Heart left ventricle (tissue), 16 donors: ENCODE data around the gene MAPK12. TPM values are rescaled to one million over a fixed set of nuclear protein-coding genes. Genes with fewer than 3 reads are reported as not detected.

Experiments used
- ATAC-seq, 4 donors: fragments of 200-7000 bp; cut with Tn5 transposase; one replicate each; pipeline ENCODE4 v1.9.1; 2020 to 2022; ENCODE audit warnings: moderate library complexity in 4 of 4, mild to moderate bottlenecking in 3 of 4, moderate number of reproducible peaks in 1 of 4
- DNase-seq, 5 donors: peaks; one replicate each; pipeline ENCODE4 v3.0.0-alpha.2; 2020
- H3K27ac ChIP-seq, 12 donors: fragments of 200-600 bp; sonication (generic) in 4 of 12; one replicate each; pipeline versions ENCODE4 v1.5.0 to v1.8.0; 2016 to 2022; ENCODE audit warnings: mild to moderate bottlenecking in 2 of 12
- H3K27me3 ChIP-seq, 9 donors: fragments of 200-600 bp; sonication (generic) in 2 of 9; one replicate each; pipeline versions ENCODE4 v1.5.1 to v1.8.0; 2016 to 2022; ENCODE audit warnings: mild to moderate bottlenecking in 3 of 9
- H3K36me3 ChIP-seq, 9 donors: fragments of 200-600 bp; sonication (generic) in 2 of 9; one replicate each; pipeline versions ENCODE4 v1.5.0 to v1.8.0; 2018 to 2022; ENCODE audit warnings: mild to moderate bottlenecking in 2 of 9
- H3K4me1 ChIP-seq, 12 donors: fragments of 200-600 bp; sonication (generic) in 4 of 12; one replicate each; pipeline versions ENCODE4 v1.5.0 to v1.8.0; 2016 to 2022; ENCODE audit warnings: mild to moderate bottlenecking in 3 of 12
- H3K4me3 ChIP-seq, 12 donors: fragments of 200-600 bp; sonication (generic) in 4 of 12; one replicate each; pipeline versions ENCODE4 v1.5.0 to v1.8.0; 2017 to 2022; ENCODE audit warnings: mild to moderate bottlenecking in 9 of 12, moderate library complexity in 4 of 12
- H3K9me3 ChIP-seq, 12 donors: fragments of 200-600 bp; sonication (generic) in 4 of 12; one replicate each; pipeline versions ENCODE4 v1.5.0 to v1.8.0; 2016 to 2022; ENCODE audit warnings: mild to moderate bottlenecking in 1 of 12
- CTCF ChIP-seq, 12 donors: fragments of 200-600 bp; sonication (generic) in 4 of 12; IDR thresholded peaks; one replicate each; pipeline versions ENCODE4 v1.5.0 to v1.8.0; 2018 to 2022; ENCODE audit warnings: antibody characterized with exemption in 12 of 12, mild to moderate bottlenecking in 5 of 12
- POLR2A ChIP-seq, 2 donors: fragments of 450-650 bp; IDR thresholded peaks; one replicate each; pipeline ENCODE4 v1.6.1; 2017; ENCODE audit warnings: antibody characterized with exemption in 2 of 2, mild to moderate bottlenecking in 2 of 2, moderate library complexity in 2 of 2
- WGBS, 4 donors: extraction: QIAGEN DNeasy Blood & Tissue Kit in 2 of 4; methylation state at CpG; one replicate each; pipeline versions ENCODE4 v1.1.5 to v1.1.7; 2013 to 2018; 5-methylcytosine and 5-hydroxymethylcytosine counted together
- intact Hi-C, 10 donors: fragments of 100-400 bp; cut with DNase I; formaldehyde crosslinking; loops; one replicate each; pipeline versions ENCODE4 v1.11.1 to v1.14.2; 2022
- polyA plus RNA-seq, 2 donors: library from polyadenylated mRNA; stranded (reverse); fragments of 200-250 nt; gene quantifications; one replicate each; pipeline ENCODE4 v1.2.3, GENCODE V29; 2013
- total RNA-seq, 9 donors: library from RNA; depleted of rRNA in 2 of 9; stranded (reverse); fragments of >200 nt in 2 of 9; fragmentation: NEBNext Ultra II Directional in 3 of 9; extraction: Animal tissue kit (Norgen Biotek cat#: 25700) in 3 of 9; gene quantifications; one replicate each; pipeline versions ENCODE4 v1.1.0 to v1.2.4, GENCODE V29; 2016 to 2023
- donor health status: ischemic (EF 13 %, LVEDD 7.1; RV severe dilation, severe dysfunction).
- donor health status: healthy with polysubstance abuse.
- donor health status: DM: no; HTN: yes; CAD: no.
- donor health status: DM: no; HTN: no; CAD: no.
- donor health status: ischemic (EF 25% LVEDD 6.9; RV normal size, moderate dysfunction).
- donor health status: ischemic (EF 25% LVEDD 5.7; RV mildly dilated, moderate dysfunction).
- donor health status: healthy.
- donor health status: DM: yes; HTN: yes; CAD: no.
- donor health status: ischemic (EF 35%, LVEDD 5.7; RV mildly dilated, moderate dysfunction).
- donor health status: nonischemic (EF 11% LVEDD 7.7; RV severe dilation, severe dysfunction).
- donor health status: DM: yes; HTN: yes; CAD: no.
- donor health status: PGD.
- donor health status: ischemic (EF 29% LVEDD 5.4; RV normal size, mild dysfunction).
- donor health status: nonischemic (EF 23%, LVEDD 6.1; RV moderate dilation, normal function).

Gene MAPK12
- total and polyA plus RNA-seq, 11 donors = 11.6 to 18.0 (median 15.5) TPM

- H3K9me3 ChIP-seq = no peaks in the 10 kb centered on the region
- peaks cover 6 to 98% (median 79%) of the 10 kb centered on the region in 12 donors for H3K4me1 ChIP-seq
- no peaks in the 10 kb centered on the region for H3K36me3 ChIP-seq
- intact Hi-C loops = no loop called here
- no peaks in the 10 kb centered on the region for H3K27me3 ChIP-seq
- no peak for TF ChIP-seq CTCF (IDR thresholded peaks at IDR 0.05)
- TF ChIP-seq POLR2A (IDR thresholded peaks at IDR 0.05) = no peak
- 51 to 55% (median 54%) methylated on average over 11 to 29 of the region's 29 CpGs for WGBS, 4 donors
- DNase-seq = peak in 1 of 5 donors; percentile 56
- H3K27ac ChIP-seq = peak overlapping the region in 7 of 12 donors; percentile 24 to 61 (median 34)
- H3K4me3 ChIP-seq = no peak overlapping the region
- no peak for ATAC-seq
These were observed 35.4 kb upstream of the MAPK12 start for GRCh38 chr22:50296658-50297490.

GRCh38 chr22:50294319-50294656 lies 32.8 kb upstream of the MAPK12 start:
- WGBS, 4 donors = 11 to 42% (median 32%) methylated on average over 3 to 5 of the region's 5 CpGs; no CpG with 5 or more reads in 1 of the 4 donors
- TF ChIP-seq POLR2A (IDR thresholded peaks at IDR 0.05) = no peak
- no peak for TF ChIP-seq CTCF (IDR thresholded peaks at IDR 0.05)
- no peak for DNase-seq

GRCh38 chr22:50293441-50294318 lies 32.2 kb upstream of the MAPK12 start:
- DNase-seq (peak in 4 of 5 donors; percentile 73 to 89 (median 84)), ATAC-seq (peak; percentile 73 to 90 (median 80))
- H3K27ac ChIP-seq = peak overlapping the region; percentile 41 to 97 (median 86)
- intact Hi-C loops = loop anchor here in 4 of 10 donors (5.0 kb wide), 1 partner anchor 34 kb away; the partner anchor contains the start of gene DENND6B (in 4 of the 4)
- H3K4me1 ChIP-seq = peaks cover 3 to 76% (median 50%) of the 10 kb centered on the region in 12 donors
- TF ChIP-seq POLR2A (IDR thresholded peaks at IDR 0.05) (no peak), CTCF (IDR thresholded peaks at IDR 0.05) (no peak)
- no peaks in the 10 kb centered on the region for H3K9me3 ChIP-seq
- no peaks in the 10 kb centered on the region for H3K27me3 ChIP-seq
- peaks cover 0 to 28% (median 16%) of the 10 kb centered on the region in 9 donors for H3K36me3 ChIP-seq
- H3K4me3 ChIP-seq = peak overlapping the region in 11 of 12 donors; percentile 3 to 46 (median 31)
- WGBS, 4 donors = 6 to 13% (median 10%) methylated on average over 10 to 42 of the region's 42 CpGs

More at GRCh38 chr22:50294319-50294656, 32.8 kb upstream of the MAPK12 start:
- intact Hi-C loops = loop anchor here in 4 of 10 donors (5.0 kb wide), 1 partner anchor 33 kb away; the partner anchor contains the start of gene DENND6B (in 4 of the 4)
- peak overlapping the region; percentile 41 to 97 (median 86) for H3K27ac ChIP-seq
- H3K4me1 ChIP-seq = peaks cover 3 to 82% (median 56%) of the 10 kb centered on the region in 12 donors
- H3K9me3 ChIP-seq = no peaks in the 10 kb centered on the region
- H3K4me3 ChIP-seq = peak overlapping the region in 4 of 12 donors; percentile 22 to 46 (median 36)
- peaks cover 0 to 22% (median 10%) of the 10 kb centered on the region in 9 donors for H3K36me3 ChIP-seq
- H3K27me3 ChIP-seq = no peaks in the 10 kb centered on the region
- peak in 1 of 4 donors; percentile 1 for ATAC-seq
